ENCODE results near the gene FBF1.

GRCh38 chr17:75874323-75875181 lies 66.3 kb downstream of the FBF1 start:
- TF ChIP-seq NBN (IDR thresholded peaks at IDR 0.05; ENCODE audit: low read depth) (no peak), CHD4 (IDR thresholded peaks at IDR 0.05; ENCODE audit: insufficient read depth, insufficient replicate concordance, low read depth, low read length, poor library complexity, severe bottlenecking) (no peak), U2AF1 (optimal IDR thresholded peaks at IDR 0.05; ENCODE audit: low read depth, low read length) (no peak), ZC3H11A (IDR thresholded peaks at IDR 0.05; ENCODE audit: low read depth, low read length) (no peak), CTCF (IDR thresholded peaks at IDR 0.05 in 2 of 3, conservative IDR thresholded peaks at IDR 0.05 in 1 of 3; ENCODE audit: insufficient read depth in 2 of 3, low read depth in 1 of 3, low read length in 3 of 3) (no peak), TGIF2 (CRISPR knock-in tag; IDR thresholded peaks at IDR 0.05) (no peak), EP300 (IDR thresholded peaks at IDR 0.05; ENCODE audit: low read length) (no peak), ZKSCAN1 (IDR thresholded peaks at IDR 0.05; ENCODE audit: low read depth, low read length) (no peak), JUND (IDR thresholded peaks at IDR 0.05; ENCODE audit: borderline replicate concordance, low read depth, low read length) (no peak), JUND (tag; IDR thresholded peaks at IDR 0.05; ENCODE audit: borderline replicate concordance, low read depth, low read length) (no peak), ZNF41 (CRISPR knock-in tag; conservative IDR thresholded peaks at IDR 0.05) (no peak)
- TF ChIP-seq, protein P1, sequence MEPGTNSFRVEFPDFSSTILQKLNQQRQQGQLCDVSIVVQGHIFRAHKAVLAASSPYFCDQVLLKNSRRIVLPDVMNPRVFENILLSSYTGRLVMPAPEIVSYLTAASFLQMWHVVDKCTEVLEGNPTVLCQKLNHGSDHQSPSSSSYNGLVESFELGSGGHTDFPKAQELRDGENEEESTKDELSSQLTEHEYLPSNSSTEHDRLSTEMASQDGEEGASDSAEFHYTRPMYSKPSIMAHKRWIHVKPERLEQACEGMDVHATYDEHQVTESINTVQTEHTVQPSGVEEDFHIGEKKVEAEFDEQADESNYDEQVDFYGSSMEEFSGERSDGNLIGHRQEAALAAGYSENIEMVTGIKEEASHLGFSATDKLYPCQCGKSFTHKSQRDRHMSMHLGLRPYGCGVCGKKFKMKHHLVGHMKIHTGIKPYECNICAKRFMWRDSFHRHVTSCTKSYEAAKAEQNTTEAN (CRISPR knock-in tag; IDR thresholded peaks at IDR 0.05): no peak
